NT2/D1 (cell line): ENCODE data around the gene IL13RA1.

ENCODE experiments used
- DNase-seq: peaks from one replicate; pipeline ENCODE4 v3.0.0-alpha.2; 2011; ENCODE audit warnings: low read depth, low spot score
- H3K27me3 ChIP-seq: 2 replicates; pipeline ENCODE4 v1.6.0; 2011; ENCODE audit warnings: mild to moderate bottlenecking; ENCODE audit not compliant: insufficient read length, insufficient read depth
- H3K36me3 ChIP-seq: 2 replicates; pipeline ENCODE4 v1.6.1; 2011; ENCODE audit warnings: mild to moderate bottlenecking, low read length, mixed read lengths; ENCODE audit not compliant: insufficient read depth, insufficient read length
- H3K4me1 ChIP-seq: 2 replicates; pipeline ENCODE4 v1.5.1; 2011; ENCODE audit not compliant: insufficient read depth, insufficient read length
- H3K4me3 ChIP-seq: 2 replicates; pipeline ENCODE4 v1.5.1; 2011; ENCODE audit warnings: low read depth; ENCODE audit not compliant: insufficient read length
- H3K9ac ChIP-seq: 2 replicates; pipeline ENCODE4 v1.6.0; 2011; ENCODE audit warnings: low read depth; ENCODE audit not compliant: insufficient read length
- H3K9me3 ChIP-seq: 2 replicates; pipeline ENCODE4 v1.5.1; 2011; ENCODE audit warnings: mild to moderate bottlenecking, low read length; ENCODE audit not compliant: insufficient read depth
- SUZ12 ChIP-seq: IDR thresholded peaks from 2 replicates; pipeline ENCODE4 v1.6.1; 2011; ENCODE audit not compliant: insufficient read length, insufficient read depth; ENCODE audit errors: extremely low read depth
- YY1 ChIP-seq: IDR thresholded peaks from 2 replicates; pipeline ENCODE4 v1.6.1; 2011; ENCODE audit not compliant: insufficient read length, insufficient read depth
- ZNF274 ChIP-seq: IDR thresholded peaks from 2 replicates; pipeline ENCODE4 v1.6.1; 2011; ENCODE audit warnings: mild to moderate bottlenecking, low read depth, low read length

Gene IL13RA1

DNA sequence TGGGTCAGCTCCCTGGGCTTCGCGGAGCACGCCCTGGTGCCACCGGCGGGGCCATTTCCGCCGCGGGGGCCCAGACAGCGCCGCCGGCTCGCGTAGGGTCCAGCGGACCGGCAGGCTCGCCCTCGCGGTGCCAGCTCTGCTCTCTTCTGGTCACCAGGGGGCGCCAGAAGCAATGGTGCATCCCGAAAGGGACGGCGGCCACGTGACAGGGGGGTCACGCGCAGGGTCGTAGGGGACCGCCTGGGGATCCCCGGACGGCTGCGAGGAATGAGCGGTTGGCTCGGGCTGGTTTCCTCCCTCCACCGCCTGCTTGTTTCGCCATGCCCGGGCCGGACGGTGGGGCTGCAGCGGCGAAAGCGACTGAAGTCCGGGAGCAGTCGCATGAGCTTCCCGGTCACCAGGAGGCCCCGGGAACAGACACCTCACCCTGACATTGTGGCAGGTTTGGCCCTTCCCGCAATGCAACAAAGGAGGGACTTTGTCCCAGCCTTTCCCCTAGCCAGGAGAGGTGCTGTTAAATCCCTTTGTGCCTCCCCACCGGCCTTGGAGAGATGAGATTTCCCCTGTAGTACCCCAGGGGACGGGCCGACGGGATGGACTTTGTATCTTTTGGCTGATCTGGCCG lies 112.0 kb downstream of the IL13RA1 start:
- Histone ChIP-seq H3K4me3 (peak overlapping the region; percentile 59), H3K36me3 (no peaks in the 10 kb centered on the region), H3K27me3 (peaks cover 10% of the 10 kb centered on the region), H3K9me3 (no peaks in the 10 kb centered on the region), H3K4me1 (no peaks in the 10 kb centered on the region), H3K9ac (peak overlapping the region; percentile 77)
- DNase-seq, result peak; percentile 72
- no peak for TF ChIP-seq ZNF274
- TF ChIP-seq SUZ12, result no peak
- no peak for TF ChIP-seq YY1
